Heart left ventricle (tissue), 13 donors: ENCODE measurements around the gene WWC1.

Experiments used
- POLR2A ChIP-seq, 2 donors: fragments of 450-650 bp; IDR thresholded peaks; one replicate each; pipeline ENCODE4 v1.6.1; 2017; ENCODE audit warnings: antibody characterized with exemption in 2 of 2, mild to moderate bottlenecking in 2 of 2, moderate library complexity in 2 of 2
- TF ChIP-seq, protein P1 (sequence below), 12 donors: fragments of 200-600 bp; sonication (generic) in 4 of 12; IDR thresholded peaks; one replicate each; pipeline versions ENCODE4 v1.5.0 to v1.8.0; 2018 to 2022; ENCODE audit warnings: antibody characterized with exemption in 12 of 12, mild to moderate bottlenecking in 5 of 12
- donor health status: ischemic (EF 13 %, LVEDD 7.1; RV severe dilation, severe dysfunction).
- donor health status: DM: no; HTN: yes; CAD: no.
- donor health status: DM: no; HTN: no; CAD: no.
- donor health status: ischemic (EF 25% LVEDD 6.9; RV normal size, moderate dysfunction).
- donor health status: ischemic (EF 25% LVEDD 5.7; RV mildly dilated, moderate dysfunction).
- donor health status: ischemic (EF 35%, LVEDD 5.7; RV mildly dilated, moderate dysfunction).
- donor health status: nonischemic (EF 11% LVEDD 7.7; RV severe dilation, severe dysfunction).
- donor health status: DM: yes; HTN: yes; CAD: no.
- donor health status: PGD.
- donor health status: ischemic (EF 29% LVEDD 5.4; RV normal size, mild dysfunction).
- donor health status: nonischemic (EF 23%, LVEDD 6.1; RV moderate dilation, normal function).

DNA sequence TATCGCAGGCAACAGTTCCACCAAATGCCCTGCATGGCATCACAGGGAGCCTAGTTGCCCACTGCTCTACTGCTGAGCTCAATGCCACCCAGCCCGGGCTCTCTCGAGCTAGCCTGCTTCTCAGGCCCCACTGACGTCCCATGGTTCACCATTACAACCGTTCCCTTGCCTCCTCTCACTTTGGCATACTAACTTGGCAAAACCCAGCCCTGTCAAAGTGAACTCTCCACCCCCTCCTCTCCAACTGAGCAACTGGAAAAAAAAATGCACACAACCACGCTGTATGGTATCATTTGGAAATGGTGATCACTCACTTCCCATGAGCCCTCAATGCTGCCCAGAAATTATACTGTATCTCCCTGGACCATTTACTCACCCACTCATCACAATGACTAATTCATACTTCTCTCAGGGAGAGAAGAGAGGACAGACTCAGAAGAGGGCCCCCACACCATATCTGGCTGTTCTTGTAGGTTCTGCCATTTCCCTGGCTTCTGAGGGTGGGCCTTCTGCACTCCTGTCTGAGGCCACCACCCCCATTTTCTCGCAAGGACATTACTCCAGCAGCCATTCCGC lies 143.4 kb downstream of the WWC1 start:
- no peak for TF ChIP-seq POLR2A (IDR thresholded peaks at IDR 0.05)
- TF ChIP-seq, protein P1, sequence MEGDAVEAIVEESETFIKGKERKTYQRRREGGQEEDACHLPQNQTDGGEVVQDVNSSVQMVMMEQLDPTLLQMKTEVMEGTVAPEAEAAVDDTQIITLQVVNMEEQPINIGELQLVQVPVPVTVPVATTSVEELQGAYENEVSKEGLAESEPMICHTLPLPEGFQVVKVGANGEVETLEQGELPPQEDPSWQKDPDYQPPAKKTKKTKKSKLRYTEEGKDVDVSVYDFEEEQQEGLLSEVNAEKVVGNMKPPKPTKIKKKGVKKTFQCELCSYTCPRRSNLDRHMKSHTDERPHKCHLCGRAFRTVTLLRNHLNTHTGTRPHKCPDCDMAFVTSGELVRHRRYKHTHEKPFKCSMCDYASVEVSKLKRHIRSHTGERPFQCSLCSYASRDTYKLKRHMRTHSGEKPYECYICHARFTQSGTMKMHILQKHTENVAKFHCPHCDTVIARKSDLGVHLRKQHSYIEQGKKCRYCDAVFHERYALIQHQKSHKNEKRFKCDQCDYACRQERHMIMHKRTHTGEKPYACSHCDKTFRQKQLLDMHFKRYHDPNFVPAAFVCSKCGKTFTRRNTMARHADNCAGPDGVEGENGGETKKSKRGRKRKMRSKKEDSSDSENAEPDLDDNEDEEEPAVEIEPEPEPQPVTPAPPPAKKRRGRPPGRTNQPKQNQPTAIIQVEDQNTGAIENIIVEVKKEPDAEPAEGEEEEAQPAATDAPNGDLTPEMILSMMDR (IDR thresholded peaks at IDR 0.05), result no peak
